Gastrocnemius medialis (tissue), 4 donors: Measurements from ENCODE around the gene RCOR2. TPM values are rescaled to one million over a fixed set of nuclear protein-coding genes. Genes with fewer than 3 reads are reported as not detected.

Source experiments
- ATAC-seq, 2 donors: fragments of 150-250 bp; one replicate each; pipeline ENCODE4 v1.9.1; 2016
- DNase-seq, 2 donors: peaks; one replicate each; pipeline ENCODE4 v3.0.0-alpha.2; 2019
- H3K27ac ChIP-seq, 4 donors: fragments of 200-600 bp; sonication (generic); 1 replicate in 1 of 4; 2 replicates in 3 of 4; pipeline ENCODE4 v1.5.1; 2016 to 2018; ENCODE audit warnings: mild to moderate bottlenecking in 2 of 4, moderate library complexity in 1 of 4
- H3K27me3 ChIP-seq, 3 donors: fragments of 200-600 bp; sonication (generic) in 2 of 3; 1 replicate in 1 of 3; 2 replicates in 2 of 3; pipeline versions ENCODE4 v1.5.1 to v1.6.0; 2016 to 2019; ENCODE audit warnings: mild to moderate bottlenecking in 1 of 3, moderate library complexity in 1 of 3
- H3K36me3 ChIP-seq, 2 donors: fragments of 200-600 bp; sonication (generic) in 1 of 2; one replicate each; pipeline ENCODE4 v1.5.1; 2017 to 2018
- H3K4me1 ChIP-seq, 2 donors: fragments of 200-600 bp; sonication (generic) in 1 of 2; one replicate each; pipeline ENCODE4 v1.5.1; 2016 to 2017; ENCODE audit warnings: mild to moderate bottlenecking in 2 of 2
- H3K4me3 ChIP-seq, 4 donors: fragments of 200-600 bp; sonication (generic) in 3 of 4; 1 replicate in 1 of 4; 2 replicates in 3 of 4; pipeline ENCODE4 v1.5.1; 2016 to 2019; ENCODE audit warnings: mild to moderate bottlenecking in 2 of 4
- H3K9me3 ChIP-seq, 3 donors: fragments of 200-600 bp; sonication (generic) in 2 of 3; 1 replicate in 1 of 3; 2 replicates in 2 of 3; pipeline ENCODE4 v1.5.1; 2016 to 2019
- CTCF ChIP-seq, 5 experiments: fragments of 450-650 bp in 3 of 5; fragments of 200-600 bp in 2 of 5; sonication (generic) in 2 of 5; IDR thresholded peaks in 4 of 5; conservative IDR thresholded peaks in 1 of 5; 1 replicate in 4 of 5; 2 replicates in 1 of 5; pipeline ENCODE4 v1.5.1; 2016 to 2019; ENCODE audit warnings: antibody characterized with exemption in 5 of 5, mild to moderate bottlenecking in 3 of 5, moderate library complexity in 3 of 5
- POLR2A ChIP-seq, 2 donors: fragments of 450-650 bp; IDR thresholded peaks; one replicate each; pipeline ENCODE4 v1.6.1; 2017; ENCODE audit warnings: antibody characterized with exemption in 2 of 2, mild to moderate bottlenecking in 2 of 2, moderate library complexity in 2 of 2
- in situ Hi-C, 4 donors: fragments of 200-750 bp; cut with MboI; loops; one replicate each; pipeline versions ENCODE4 v1.15.0 to v1.8.0; 2017; ENCODE audit warnings: low sequenced_read_pairs in 4 of 4
- intact Hi-C: fragments of 100-400 bp; cut with DNase I; formaldehyde crosslinking; loops from one replicate; pipeline ENCODE4 v1.15.1; 2023; ENCODE audit warnings: low total_unique reads
- total RNA-seq, 4 donors: library from RNA; depleted of rRNA; stranded (reverse); fragments of >200 nt; gene quantifications; one replicate each; pipeline versions ENCODE4 v1.1.0 to v1.2.3, GENCODE V29; 2016

RCOR2 gene
- total RNA-seq, 4 donors from 2014 or later, result 0.25 to 1.5 (median 0.45) TPM

GRCh38 chr11:63892228-63892627, 24.7 kb downstream of the RCOR2 start:
- ATAC-seq (no peak), DNase-seq (no peak)
- intact Hi-C loops (no loop called here), in situ Hi-C loops (no loop called here)
- H3K4me1 ChIP-seq, result peaks cover 18 to 20% of the 10 kb centered on the region in 2 donors
- H3K27ac ChIP-seq, result no peak overlapping the region
- H3K36me3 ChIP-seq, result peaks cover 0 to 25% of the 10 kb centered on the region in 2 donors
- no peaks in the 10 kb centered on the region for H3K27me3 ChIP-seq
- H3K9me3 ChIP-seq, result no peaks in the 10 kb centered on the region
- TF ChIP-seq CTCF (IDR thresholded peaks at IDR 0.05 in 4 of 5, conservative IDR thresholded peaks at IDR 0.05 in 1 of 5), result no peak
- TF ChIP-seq POLR2A (IDR thresholded peaks at IDR 0.05), result no peak
- H3K4me3 ChIP-seq, result no peak overlapping the region

GRCh38 chr11:63890368-63890767, 26.6 kb downstream of the RCOR2 start:
- intact Hi-C loops (no loop called here), in situ Hi-C loops (no loop called here)
- DNase-seq, result no peak
- no peak for TF ChIP-seq CTCF (IDR thresholded peaks at IDR 0.05 in 4 of 5, conservative IDR thresholded peaks at IDR 0.05 in 1 of 5)
- no peak for TF ChIP-seq POLR2A (IDR thresholded peaks at IDR 0.05)
- Histone ChIP-seq H3K36me3 (peaks cover 0 to 6% of the 10 kb centered on the region in 2 donors), H3K4me3 (no peak overlapping the region), H3K27ac (no peak overlapping the region), H3K4me1 (peaks cover 20 to 24% of the 10 kb centered on the region in 2 donors), H3K27me3 (no peaks in the 10 kb centered on the region), H3K9me3 (no peaks in the 10 kb centered on the region)
- no peak for ATAC-seq

- H3K27me3 ChIP-seq, result no peaks in the 10 kb centered on the region
- H3K36me3 ChIP-seq, result no peaks in the 10 kb centered on the region
- DNase-seq, result no peak
- intact Hi-C loops (no loop called here), in situ Hi-C loops (no loop called here)
- no peaks in the 10 kb centered on the region for H3K9me3 ChIP-seq
- no peak overlapping the region for H3K4me3 ChIP-seq
- TF ChIP-seq CTCF (IDR thresholded peaks at IDR 0.05 in 4 of 5, conservative IDR thresholded peaks at IDR 0.05 in 1 of 5) (no peak), POLR2A (IDR thresholded peaks at IDR 0.05) (no peak)
- no peak for ATAC-seq
- H3K27ac ChIP-seq, result peak overlapping the region in 1 of 4 donors; percentile 56
- peaks cover 20 to 24% of the 10 kb centered on the region in 2 donors for H3K4me1 ChIP-seq
Measured at GRCh38 chr11:63889344-63889743, 27.6 kb downstream of the RCOR2 start.

- DNase-seq, result peak in 1 of 2 donors; percentile 41
- Histone ChIP-seq H3K27me3 (no peaks in the 10 kb centered on the region), H3K9me3 (no peaks in the 10 kb centered on the region), H3K36me3 (no peaks in the 10 kb centered on the region), H3K27ac (peak overlapping the region; percentile 28 to 56 (median 46)), H3K4me1 (peaks cover 20 to 24% of the 10 kb centered on the region in 2 donors), H3K4me3 (peak overlapping the region in 2 of 4 donors; percentile 12 to 26)
- TF ChIP-seq POLR2A (IDR thresholded peaks at IDR 0.05), result no peak
- no peak for TF ChIP-seq CTCF (IDR thresholded peaks at IDR 0.05 in 4 of 5, conservative IDR thresholded peaks at IDR 0.05 in 1 of 5)
- ATAC-seq, result peak; percentile 59 to 72
- in situ Hi-C loops (no loop called here), intact Hi-C loops (no loop called here)
Measured at GRCh38 chr11:63888170-63889086, 28.5 kb downstream of the RCOR2 start.
